CD4-positive, CD25-positive, alpha-beta regulatory T cell (primary cell): ENCODE data around the gene EPB41L2. TPM values are rescaled to one million over a fixed set of nuclear protein-coding genes. Genes with fewer than 3 reads are reported as not detected.

ENCODE experiments used
- ATAC-seq, 2 donors: fragments of 150-1000 bp; cut with Tn5 transposase; one replicate each; pipeline ENCODE4 v1.10.0; 2021; ENCODE audit warnings: low read depth in 2 of 2, moderate number of reproducible peaks in 2 of 2, moderate library complexity in 1 of 2
- DNase-seq, 3 donors: peaks; one replicate each; pipeline versions ENCODE4 v3.0.0 to v3.0.0-alpha.2; 2012 to 2022; ENCODE audit warnings: mixed read lengths in 1 of 3
- H3K27ac ChIP-seq: one replicate; pipeline ENCODE4 v1.7.0; 2013; ENCODE audit warnings: mild to moderate bottlenecking, low read length; ENCODE audit not compliant: insufficient read depth, poor library complexity, severe bottlenecking
- H3K27me3 ChIP-seq: one replicate; pipeline ENCODE4 v1.7.0; 2013; ENCODE audit warnings: low read length; ENCODE audit not compliant: control insufficient read depth, insufficient read depth
- H3K36me3 ChIP-seq: one replicate; pipeline ENCODE4 v1.7.0; 2013; ENCODE audit warnings: mild to moderate bottlenecking, low read length, moderate library complexity; ENCODE audit not compliant: control insufficient read depth, insufficient read depth
- H3K4me1 ChIP-seq: 2 replicates; pipeline ENCODE4 v1.7.0; 2013; ENCODE audit warnings: mild to moderate bottlenecking, low read length; ENCODE audit not compliant: insufficient read depth, control insufficient read depth, poor library complexity, severe bottlenecking
- H3K4me3 ChIP-seq: one replicate; pipeline ENCODE4 v1.7.0; 2013; ENCODE audit warnings: low read depth, mild to moderate bottlenecking, low read length, moderate library complexity
- H3K9me3 ChIP-seq, 2 experiments: 1 replicate in 1 of 2; 2 replicates in 1 of 2; pipeline ENCODE4 v1.7.0; 2013; ENCODE audit warnings: low read length in 2 of 2, mild to moderate bottlenecking in 1 of 2, moderate library complexity in 1 of 2; ENCODE audit not compliant: control insufficient read depth in 2 of 2
- H3K27ac Mint-ChIP-seq, 3 donors: one replicate each; pipeline ENCODE4 v1.8.0; 2020 to 2022; ENCODE audit warnings: mild to moderate bottlenecking in 3 of 3, mixed read lengths in 3 of 3, moderate library complexity in 2 of 3
- H3K27me3 Mint-ChIP-seq: one replicate; pipeline ENCODE4 v1.8.0; 2022; ENCODE audit warnings: mild to moderate bottlenecking, mixed read lengths
- H3K36me3 Mint-ChIP-seq: one replicate; pipeline ENCODE4 v1.8.0; 2020; ENCODE audit warnings: mixed read lengths
- H3K4me1 Mint-ChIP-seq, 4 donors: one replicate each; pipeline ENCODE4 v1.8.0; 2020 to 2022; ENCODE audit warnings: mixed read lengths in 4 of 4, mild to moderate bottlenecking in 1 of 4
- H3K4me3 Mint-ChIP-seq, 4 donors: one replicate each; pipeline ENCODE4 v1.8.0; 2020 to 2022; ENCODE audit warnings: mild to moderate bottlenecking in 4 of 4, mixed read lengths in 4 of 4, moderate library complexity in 3 of 4
- H3K9me3 Mint-ChIP-seq, 7 donors: one replicate each; pipeline ENCODE4 v1.8.0; 2020 to 2022; ENCODE audit warnings: mixed read lengths in 7 of 7, mild to moderate bottlenecking in 3 of 7, moderate library complexity in 2 of 7
- polyA plus RNA-seq, 4 donors: library from polyadenylated mRNA; unstranded; fragments of 300-500 nt; fragmentation: Illumina TruSeq; gene quantifications; one replicate each; pipeline ENCODE4 v1.2.3, GENCODE V29; 2021
- total RNA-seq: library from RNA; stranded (reverse); gene quantifications from one replicate; pipeline ENCODE4 v1.2.3, GENCODE V29; 2022

The EPB41L2 gene
- total and polyA plus RNA-seq, 5 donors from 2014 or later = 3.3 to 13.6 (median 3.8) TPM

DNA sequence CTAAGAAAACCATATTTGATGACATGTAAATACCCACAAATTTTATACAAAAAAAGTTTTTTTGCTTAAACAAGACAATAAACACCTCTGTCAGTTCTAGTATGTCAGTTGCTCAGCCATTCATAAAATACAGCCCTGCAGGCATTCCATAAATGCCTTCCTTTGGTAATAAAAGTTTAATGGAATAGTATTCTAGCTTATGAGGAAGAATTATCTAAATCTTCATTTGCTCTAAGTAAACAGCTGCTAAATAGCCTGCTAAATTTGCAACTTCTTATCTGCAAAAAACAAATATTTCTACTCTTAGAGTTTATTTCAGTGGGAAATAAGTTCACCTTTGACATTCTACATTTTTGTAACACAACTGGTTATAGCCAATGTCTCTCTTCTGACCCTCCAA lies 127.1 kb downstream of the EPB41L2 start:
- no peaks in the 10 kb centered on the region for H3K36me3 ChIP-seq
- Mint-ChIP-seq H3K27ac (no peak overlapping the region), H3K36me3 (no peaks in the 10 kb centered on the region), H3K4me3 (no peak overlapping the region), H3K4me1 (no peaks in the 10 kb centered on the region), H3K27me3 (peaks cover 4% of the 10 kb centered on the region), H3K9me3 (peaks cover 0 to 2% (median 0%) of the 10 kb centered on the region in 7 donors)
- no peaks in the 10 kb centered on the region for H3K27me3 ChIP-seq
- no peak for ATAC-seq
- H3K9me3 ChIP-seq = no peaks in the 10 kb centered on the region
- H3K27ac ChIP-seq = no peak overlapping the region
- DNase-seq = no peak
- H3K4me3 ChIP-seq = no peak overlapping the region
- H3K4me1 ChIP-seq = no peaks in the 10 kb centered on the region

DNA sequence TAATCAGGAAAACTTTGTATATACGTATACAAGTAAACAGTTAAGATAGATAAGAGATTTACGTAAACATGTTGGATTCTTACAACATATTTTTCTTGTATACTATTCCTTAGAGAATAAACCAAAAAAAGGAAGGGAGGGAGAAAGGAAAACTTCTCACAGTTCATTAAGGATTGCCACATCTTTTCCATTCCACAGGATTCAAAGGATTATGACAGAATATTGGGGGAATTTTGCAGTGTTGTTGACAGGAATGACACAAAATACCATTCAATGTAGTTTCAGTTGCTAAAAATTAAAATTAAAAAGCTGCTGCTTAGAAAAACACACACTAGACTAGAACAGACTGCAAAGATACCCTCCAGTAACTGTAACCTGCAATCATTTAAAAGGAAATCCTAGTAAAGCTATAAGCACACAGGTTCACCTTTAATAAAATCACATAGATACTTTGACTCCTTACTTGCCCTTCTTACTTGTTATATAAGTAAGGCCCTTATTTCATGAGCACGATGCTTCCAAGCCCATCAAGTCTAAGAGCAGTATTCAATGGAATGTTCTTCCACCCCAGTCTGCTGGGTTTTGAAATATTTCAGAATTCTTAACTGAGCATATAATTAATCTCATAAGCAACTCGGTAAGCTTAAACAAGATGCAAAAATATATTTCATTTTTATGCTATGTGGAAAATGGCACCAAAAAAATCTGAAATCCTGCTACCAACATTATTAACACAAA lies 128.0 kb downstream of the EPB41L2 start:
- no peaks in the 10 kb centered on the region for H3K36me3 Mint-ChIP-seq
- Histone ChIP-seq H3K9me3 (no peaks in the 10 kb centered on the region), H3K4me1 (no peaks in the 10 kb centered on the region), H3K4me3 (no peak overlapping the region), H3K27ac (no peak overlapping the region), H3K27me3 (no peaks in the 10 kb centered on the region), H3K36me3 (no peaks in the 10 kb centered on the region)
- ATAC-seq (no peak), DNase-seq (no peak)
- no peak overlapping the region for H3K27ac Mint-ChIP-seq
- H3K27me3 Mint-ChIP-seq = peaks cover 4% of the 10 kb centered on the region
- H3K9me3 Mint-ChIP-seq = peaks cover 0 to 2% (median 0%) of the 10 kb centered on the region in 7 donors
- no peak overlapping the region for H3K4me3 Mint-ChIP-seq
- H3K4me1 Mint-ChIP-seq = no peaks in the 10 kb centered on the region

DNA sequence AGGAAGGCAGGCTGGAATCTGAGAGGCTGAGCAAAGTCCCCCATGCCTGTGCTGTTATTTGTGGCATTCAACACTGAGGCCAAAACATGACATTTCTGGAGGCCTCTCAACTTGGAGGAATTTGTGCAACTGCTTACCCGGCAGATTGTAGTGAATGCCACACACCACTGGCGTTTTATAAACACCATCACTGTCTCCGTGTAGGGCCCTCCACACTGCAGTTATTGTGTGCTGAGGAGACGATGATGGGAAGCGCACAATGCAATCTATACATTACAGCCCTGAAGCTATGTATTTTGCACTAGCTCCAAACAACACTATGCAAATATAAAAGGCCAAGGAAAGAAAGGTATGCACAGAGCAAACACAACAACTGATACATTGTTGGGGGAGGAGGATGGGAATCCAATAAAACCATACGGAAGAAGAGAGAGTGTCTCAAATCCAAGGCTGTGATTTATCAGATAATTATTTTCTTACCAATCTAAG lies 129.3 kb downstream of the EPB41L2 start:
- no peaks in the 10 kb centered on the region for H3K4me1 ChIP-seq
- H3K4me1 Mint-ChIP-seq = no peaks in the 10 kb centered on the region
- no peak overlapping the region for H3K27ac ChIP-seq
- DNase-seq (no peak), ATAC-seq (no peak)
- no peak overlapping the region for H3K4me3 ChIP-seq
- H3K9me3 Mint-ChIP-seq = peaks cover 0 to 2% (median 0%) of the 10 kb centered on the region in 7 donors
- no peaks in the 10 kb centered on the region for H3K9me3 ChIP-seq
- peaks cover 4% of the 10 kb centered on the region for H3K27me3 Mint-ChIP-seq
- H3K4me3 Mint-ChIP-seq = no peak overlapping the region
- H3K36me3 ChIP-seq = no peaks in the 10 kb centered on the region
- H3K27ac Mint-ChIP-seq = peak overlapping the region in 1 of 3 donors; percentile 7
- H3K27me3 ChIP-seq = no peaks in the 10 kb centered on the region
- H3K36me3 Mint-ChIP-seq = no peaks in the 10 kb centered on the region

DNA sequence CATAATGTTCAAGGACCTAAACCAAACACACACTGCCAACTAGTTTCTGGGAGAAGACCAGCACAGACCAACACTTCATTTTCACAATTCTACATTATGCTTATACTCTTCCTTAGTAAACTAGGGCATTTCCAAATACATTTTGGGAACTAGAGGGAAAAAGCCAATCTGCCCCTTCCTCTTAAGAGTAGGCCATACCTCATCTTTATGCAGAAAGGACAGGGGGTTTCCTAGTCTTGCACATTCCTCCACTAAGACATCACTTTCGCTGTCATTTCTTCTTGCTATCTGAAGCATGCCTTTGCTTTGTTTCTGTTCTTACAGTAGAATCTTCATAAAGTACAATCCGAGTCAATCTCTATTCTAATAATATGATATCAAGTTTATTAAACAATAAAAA lies 130.1 kb downstream of the EPB41L2 start:
- Mint-ChIP-seq H3K27ac (peak overlapping the region in 1 of 3 donors; percentile 40), H3K27me3 (peaks cover 4% of the 10 kb centered on the region), H3K4me1 (no peaks in the 10 kb centered on the region), H3K9me3 (peaks cover 0 to 2% (median 0%) of the 10 kb centered on the region in 7 donors), H3K36me3 (no peaks in the 10 kb centered on the region), H3K4me3 (no peak overlapping the region)
- Histone ChIP-seq H3K36me3 (no peaks in the 10 kb centered on the region), H3K27ac (no peak overlapping the region), H3K4me1 (no peaks in the 10 kb centered on the region), H3K4me3 (no peak overlapping the region), H3K9me3 (no peaks in the 10 kb centered on the region), H3K27me3 (no peaks in the 10 kb centered on the region)
- no peak for DNase-seq
- no peak for ATAC-seq

DNA sequence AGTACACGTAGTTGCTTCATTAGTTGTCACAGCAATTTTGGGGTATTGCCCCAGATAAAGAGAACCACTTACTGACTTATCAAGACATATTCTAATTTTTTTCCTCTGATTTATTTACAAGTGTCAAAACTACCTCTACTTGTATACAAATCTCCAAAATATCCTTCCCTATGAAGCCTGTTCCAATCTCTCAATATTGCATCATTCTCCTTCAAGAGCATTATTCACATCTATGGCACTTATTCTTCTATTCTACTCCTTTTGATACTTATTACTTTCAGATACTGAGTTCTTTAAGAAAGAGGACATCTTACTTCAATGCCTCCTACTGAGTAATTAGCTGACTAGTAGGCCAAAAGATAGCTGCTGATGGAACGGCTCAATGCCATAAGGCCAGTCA lies 130.6 kb downstream of the EPB41L2 start:
- Mint-ChIP-seq H3K27me3 (peaks cover 4% of the 10 kb centered on the region), H3K9me3 (peaks cover 0 to 2% (median 0%) of the 10 kb centered on the region in 7 donors), H3K4me1 (no peaks in the 10 kb centered on the region), H3K4me3 (no peak overlapping the region), H3K36me3 (no peaks in the 10 kb centered on the region), H3K27ac (peak overlapping the region in 1 of 3 donors; percentile 40)
- H3K36me3 ChIP-seq = no peaks in the 10 kb centered on the region
- no peak overlapping the region for H3K4me3 ChIP-seq
- no peak overlapping the region for H3K27ac ChIP-seq
- ATAC-seq (no peak), DNase-seq (no peak)
- H3K27me3 ChIP-seq = no peaks in the 10 kb centered on the region
- no peaks in the 10 kb centered on the region for H3K4me1 ChIP-seq
- H3K9me3 ChIP-seq = no peaks in the 10 kb centered on the region

DNA sequence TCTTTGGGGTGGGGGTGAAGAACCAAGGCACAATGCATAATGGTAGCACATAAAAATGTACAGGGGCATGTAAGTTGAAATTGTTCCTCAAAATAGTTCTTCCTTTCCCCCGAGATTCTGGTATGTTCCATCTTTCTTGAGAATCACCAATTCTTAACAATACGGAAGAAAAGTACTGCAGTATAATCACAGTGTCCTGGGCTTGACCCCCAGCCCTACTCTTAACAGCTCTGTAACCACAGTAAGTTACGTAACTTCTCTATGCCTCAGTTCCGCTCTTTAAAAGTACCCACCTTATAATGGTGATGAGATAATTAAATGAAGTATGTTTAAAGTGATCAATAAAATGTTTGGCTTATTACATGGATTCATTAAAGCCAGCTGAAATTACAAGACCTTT lies 131.4 kb downstream of the EPB41L2 start:
- Histone ChIP-seq H3K36me3 (no peaks in the 10 kb centered on the region), H3K27me3 (no peaks in the 10 kb centered on the region), H3K4me3 (no peak overlapping the region), H3K27ac (no peak overlapping the region), H3K4me1 (no peaks in the 10 kb centered on the region), H3K9me3 (no peaks in the 10 kb centered on the region)
- H3K4me3 Mint-ChIP-seq = no peak overlapping the region
- peaks cover 4% of the 10 kb centered on the region for H3K27me3 Mint-ChIP-seq
- H3K36me3 Mint-ChIP-seq = no peaks in the 10 kb centered on the region
- DNase-seq = no peak
- H3K9me3 Mint-ChIP-seq = peaks cover 0 to 2% (median 0%) of the 10 kb centered on the region in 7 donors
- no peak overlapping the region for H3K27ac Mint-ChIP-seq
- H3K4me1 Mint-ChIP-seq = no peaks in the 10 kb centered on the region
- ATAC-seq = no peak

DNA sequence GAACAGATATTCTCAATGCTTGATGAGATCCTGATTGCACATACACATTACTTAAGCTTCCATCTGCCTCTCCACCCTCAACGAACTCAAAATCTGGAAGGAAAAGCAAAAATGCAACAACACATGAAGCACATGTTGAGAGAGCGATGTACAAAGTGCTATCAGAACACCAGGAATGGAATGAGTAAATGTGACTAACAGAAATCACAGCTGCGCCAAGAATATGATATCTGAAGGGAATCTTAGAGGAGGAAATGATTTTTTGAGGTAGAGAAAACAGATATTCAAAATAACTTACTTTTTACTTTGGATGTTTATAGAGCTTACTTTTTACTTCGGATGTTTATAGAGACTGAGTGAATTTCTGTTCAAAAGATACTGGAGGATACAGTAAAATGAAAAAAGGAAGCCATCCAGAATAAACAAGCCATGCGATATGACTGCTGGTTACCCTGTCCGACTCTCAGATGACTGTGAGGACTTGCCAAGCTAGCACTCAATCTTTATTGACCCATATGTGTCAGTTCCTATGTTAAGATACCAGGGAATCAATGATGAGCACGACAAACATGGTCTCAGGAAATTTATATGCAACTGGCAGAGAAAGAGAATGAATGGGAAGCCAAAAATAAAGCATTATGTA lies 133.9 kb downstream of the EPB41L2 start:
- Histone ChIP-seq H3K36me3 (no peaks in the 10 kb centered on the region), H3K27me3 (no peaks in the 10 kb centered on the region), H3K4me3 (no peak overlapping the region), H3K9me3 (no peaks in the 10 kb centered on the region), H3K4me1 (no peaks in the 10 kb centered on the region), H3K27ac (no peak overlapping the region)
- H3K27me3 Mint-ChIP-seq = peaks cover 4% of the 10 kb centered on the region
- no peak overlapping the region for H3K4me3 Mint-ChIP-seq
- no peaks in the 10 kb centered on the region for H3K4me1 Mint-ChIP-seq
- peaks cover 0 to 2% (median 0%) of the 10 kb centered on the region in 7 donors for H3K9me3 Mint-ChIP-seq
- no peaks in the 10 kb centered on the region for H3K36me3 Mint-ChIP-seq
- no peak overlapping the region for H3K27ac Mint-ChIP-seq
- DNase-seq = no peak
- ATAC-seq = no peak
